Measurements from ENCODE around the gene CSF2RB. TPM values are rescaled to one million over a fixed set of nuclear protein-coding genes. Genes with fewer than 3 reads are reported as not detected.

The CSF2RB gene
- 1 to 10 TPM; 1.3 to 2.7 (median 2.5) TPM for total RNA-seq

GRCh38 chr22:36913427-36914389 lies at the start of gene CSF2RB:
TSS of gene CSF2RB (plus strand) at chr22:36913628. CDS start at chr22:36922208, 8,580 bp downstream.
- Mint-ChIP-seq H3K36me3 (ENCODE audit: insufficient read depth) (no peaks in the 10 kb centered on the region), H3K9me3 (no peaks in the 10 kb centered on the region), H3K4me1 (ENCODE audit: low read depth) (peaks cover 3% of the 10 kb centered on the region), H3K4me3 (peak within 1 kb of the TSS; percentile 66), H3K27me3 (ENCODE audit: low read depth) (peaks cover 16% of the 10 kb centered on the region)
- no peak for DNase-seq
- ATAC-seq, result no peak

GRCh38 chr22:36863979-36864378 lies 49.4 kb upstream of the CSF2RB start:
- H3K9me3 Mint-ChIP-seq, result no peaks in the 10 kb centered on the region
- H3K4me3 Mint-ChIP-seq, result no peak overlapping the region
- ATAC-seq (no peak), DNase-seq (no peak)
- H3K27me3 Mint-ChIP-seq (ENCODE audit: low read depth), result no peaks in the 10 kb centered on the region
- peaks cover 30% of the 10 kb centered on the region for H3K4me1 Mint-ChIP-seq (ENCODE audit: low read depth)
- H3K36me3 Mint-ChIP-seq (ENCODE audit: insufficient read depth), result peaks cover 10% of the 10 kb centered on the region

DNA sequence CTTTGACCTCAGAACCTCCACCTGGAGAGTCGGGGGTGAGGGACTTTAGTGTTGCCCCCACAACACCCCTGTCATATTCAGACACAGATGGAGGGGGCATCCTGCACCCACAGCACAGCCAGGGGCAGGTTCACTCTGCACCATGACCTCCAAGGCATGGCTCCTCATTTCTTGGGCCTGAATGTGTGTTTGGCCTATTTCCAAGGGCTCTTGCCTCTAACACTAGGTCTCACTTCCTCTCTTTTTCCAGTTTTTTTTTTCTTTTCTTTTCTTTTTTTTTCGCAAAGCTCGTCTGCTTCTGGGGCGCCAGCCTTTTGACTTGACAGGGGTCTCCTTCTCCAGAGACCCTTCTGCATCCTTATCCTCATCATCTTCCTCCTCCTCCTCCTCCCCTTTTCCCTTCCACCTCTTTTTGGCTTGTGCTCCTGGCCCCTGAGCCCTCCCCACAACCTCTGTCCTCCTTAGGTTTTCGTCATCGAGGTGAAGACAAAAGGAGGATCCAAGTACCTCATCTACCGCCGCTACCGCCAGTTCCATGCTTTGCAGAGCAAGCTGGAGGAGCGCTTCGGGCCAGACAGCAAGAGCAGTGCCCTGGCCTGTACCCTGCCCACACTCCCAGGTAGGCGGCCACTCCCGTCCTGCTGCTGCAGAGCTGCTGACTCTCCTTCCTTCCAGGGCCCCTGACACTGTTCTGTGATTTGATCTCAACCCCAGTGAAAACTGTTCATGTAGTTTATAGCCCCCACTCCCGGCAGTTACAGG lies 48.8 kb upstream of the CSF2RB start:
- no peak for ATAC-seq
- Mint-ChIP-seq H3K4me3 (no peak overlapping the region), H3K9me3 (no peaks in the 10 kb centered on the region), H3K4me1 (ENCODE audit: low read depth) (peaks cover 30% of the 10 kb centered on the region), H3K27me3 (ENCODE audit: low read depth) (no peaks in the 10 kb centered on the region), H3K36me3 (ENCODE audit: insufficient read depth) (peaks cover 10% of the 10 kb centered on the region)
- DNase-seq, result no peak

DNA sequence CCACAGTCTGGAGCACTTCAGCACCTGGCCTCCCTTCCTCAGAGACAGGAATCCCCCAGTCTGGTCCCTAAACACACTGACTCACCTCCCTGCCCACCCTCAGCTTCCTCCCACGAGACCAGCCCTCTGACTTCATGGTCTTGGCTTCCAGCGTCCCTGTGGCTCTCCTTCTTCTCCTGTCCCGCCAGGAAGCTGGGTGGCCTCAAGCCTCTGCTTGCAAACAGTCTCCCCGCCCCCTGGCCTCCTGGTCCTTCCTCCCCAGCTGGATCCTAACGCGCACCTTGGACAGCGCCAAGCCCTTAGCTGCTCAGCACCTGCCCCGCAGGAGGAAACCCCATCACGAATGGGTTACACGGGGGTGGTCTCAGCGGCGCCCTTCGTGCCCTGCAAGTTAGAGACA lies 48.1 kb upstream of the CSF2RB start:
- Mint-ChIP-seq H3K9me3 (no peaks in the 10 kb centered on the region), H3K36me3 (ENCODE audit: insufficient read depth) (peaks cover 10% of the 10 kb centered on the region), H3K27me3 (ENCODE audit: low read depth) (no peaks in the 10 kb centered on the region), H3K4me3 (no peak overlapping the region), H3K4me1 (ENCODE audit: low read depth) (peaks cover 24% of the 10 kb centered on the region)
- ATAC-seq (no peak), DNase-seq (no peak)

- Mint-ChIP-seq H3K27me3 (ENCODE audit: low read depth) (no peaks in the 10 kb centered on the region), H3K4me1 (ENCODE audit: low read depth) (peaks cover 6% of the 10 kb centered on the region), H3K4me3 (no peak overlapping the region), H3K9me3 (no peaks in the 10 kb centered on the region), H3K36me3 (ENCODE audit: insufficient read depth) (peaks cover 10% of the 10 kb centered on the region)
- ATAC-seq (no peak), DNase-seq (no peak)
Measured at GRCh38 chr22:36867695-36868094, 45.7 kb upstream of the CSF2RB start.

GRCh38 chr22:36868546-36869181 lies 44.8 kb upstream of the CSF2RB start:
- Mint-ChIP-seq H3K4me3 (no peak overlapping the region), H3K36me3 (ENCODE audit: insufficient read depth) (peaks cover 10% of the 10 kb centered on the region), H3K27me3 (ENCODE audit: low read depth) (no peaks in the 10 kb centered on the region), H3K9me3 (no peaks in the 10 kb centered on the region), H3K4me1 (ENCODE audit: low read depth) (peaks cover 12% of the 10 kb centered on the region)
- DNase-seq (no peak), ATAC-seq (no peak)

DNA sequence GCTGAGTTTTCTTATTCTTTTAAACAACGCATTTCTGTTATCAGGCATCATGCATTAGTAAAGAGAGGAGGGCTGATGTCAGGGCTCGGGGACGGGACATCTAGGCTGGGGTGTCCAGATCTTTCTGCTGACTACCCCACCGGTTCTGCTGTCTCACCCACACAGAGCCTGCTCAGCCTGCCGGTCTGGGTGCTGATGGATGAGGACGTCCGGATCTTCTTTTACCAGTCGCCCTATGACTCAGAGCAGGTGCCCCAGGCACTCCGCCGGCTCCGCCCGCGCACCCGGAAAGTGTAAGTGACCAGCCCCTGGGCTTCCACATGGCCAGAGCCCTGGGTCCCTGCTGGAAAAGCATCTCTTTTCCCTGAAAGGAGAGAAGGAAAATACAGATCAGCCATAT lies 43.2 kb upstream of the CSF2RB start:
- Mint-ChIP-seq H3K36me3 (ENCODE audit: insufficient read depth) (peaks cover 4% of the 10 kb centered on the region), H3K4me3 (no peak overlapping the region), H3K4me1 (ENCODE audit: low read depth) (peaks cover 19% of the 10 kb centered on the region), H3K9me3 (no peaks in the 10 kb centered on the region), H3K27me3 (ENCODE audit: low read depth) (no peaks in the 10 kb centered on the region)
- ATAC-seq (no peak), DNase-seq (no peak)

DNA sequence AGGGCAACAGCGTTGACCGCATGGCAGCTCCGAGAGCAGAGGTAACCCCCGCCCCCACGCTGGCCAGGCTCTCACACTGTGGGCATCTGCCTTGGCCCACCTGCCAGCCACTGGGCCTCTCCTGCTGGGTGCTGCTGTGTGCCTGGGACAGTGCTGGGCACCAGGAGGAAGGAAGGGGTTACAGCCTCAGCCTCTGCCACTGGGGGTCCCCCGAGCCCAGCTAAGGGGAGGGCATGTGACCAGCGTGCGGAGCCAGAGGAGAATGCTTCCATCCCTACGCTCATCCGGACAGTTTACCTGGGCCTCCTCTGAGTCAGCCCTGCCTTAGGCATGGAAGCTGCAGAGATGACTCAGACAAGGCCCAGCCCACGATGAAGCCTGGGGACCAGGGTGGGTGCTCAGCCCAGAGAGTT lies 41.8 kb upstream of the CSF2RB start:
- Mint-ChIP-seq H3K4me3 (no peak overlapping the region), H3K27me3 (ENCODE audit: low read depth) (no peaks in the 10 kb centered on the region), H3K36me3 (ENCODE audit: insufficient read depth) (peaks cover 6% of the 10 kb centered on the region), H3K4me1 (ENCODE audit: low read depth) (peaks cover 19% of the 10 kb centered on the region), H3K9me3 (no peaks in the 10 kb centered on the region)
- DNase-seq, result no peak
- no peak for ATAC-seq

DNA sequence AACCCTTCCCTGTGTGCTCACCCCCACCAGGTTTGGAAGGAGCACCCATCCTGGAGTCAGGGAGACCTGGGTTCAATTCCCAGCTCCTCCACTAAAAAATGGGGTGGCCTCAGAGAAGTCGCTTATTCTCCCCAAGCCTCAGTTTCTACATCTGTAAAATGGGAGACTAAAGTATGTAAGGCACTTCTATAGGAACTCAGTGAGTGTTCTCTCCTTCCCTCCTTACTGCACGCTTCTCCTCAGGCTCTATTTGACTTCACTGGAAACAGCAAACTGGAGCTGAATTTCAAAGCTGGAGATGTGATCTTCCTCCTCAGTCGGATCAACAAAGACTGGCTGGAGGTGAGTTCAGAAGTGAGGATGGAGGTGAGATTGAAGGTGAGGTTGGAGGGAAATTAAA lies 41.3 kb upstream of the CSF2RB start:
- H3K4me1 Mint-ChIP-seq (ENCODE audit: low read depth), result peaks cover 19% of the 10 kb centered on the region
- DNase-seq (no peak), ATAC-seq (no peak)
- H3K4me3 Mint-ChIP-seq, result no peak overlapping the region
- no peaks in the 10 kb centered on the region for H3K27me3 Mint-ChIP-seq (ENCODE audit: low read depth)
- H3K9me3 Mint-ChIP-seq, result no peaks in the 10 kb centered on the region
- peaks cover 5% of the 10 kb centered on the region for H3K36me3 Mint-ChIP-seq (ENCODE audit: insufficient read depth)

GRCh38 chr22:36872866-36873498 lies 40.4 kb upstream of the CSF2RB start:
- Mint-ChIP-seq H3K9me3 (no peaks in the 10 kb centered on the region), H3K27me3 (ENCODE audit: low read depth) (no peaks in the 10 kb centered on the region), H3K36me3 (ENCODE audit: insufficient read depth) (peaks cover 5% of the 10 kb centered on the region), H3K4me3 (no peak overlapping the region), H3K4me1 (ENCODE audit: low read depth) (peaks cover 19% of the 10 kb centered on the region)
- DNase-seq, result no peak
- ATAC-seq, result no peak

- no peaks in the 10 kb centered on the region for H3K9me3 Mint-ChIP-seq
- H3K36me3 Mint-ChIP-seq (ENCODE audit: insufficient read depth), result peaks cover 2% of the 10 kb centered on the region
- ATAC-seq, result peak; percentile 85 to 91
- no peak overlapping the region for H3K4me3 Mint-ChIP-seq
- no peaks in the 10 kb centered on the region for H3K27me3 Mint-ChIP-seq (ENCODE audit: low read depth)
- DNase-seq, result no peak
- H3K4me1 Mint-ChIP-seq (ENCODE audit: low read depth), result peaks cover 19% of the 10 kb centered on the region
Measured at GRCh38 chr22:36873614-36874308, 39.7 kb upstream of the CSF2RB start.

DNA sequence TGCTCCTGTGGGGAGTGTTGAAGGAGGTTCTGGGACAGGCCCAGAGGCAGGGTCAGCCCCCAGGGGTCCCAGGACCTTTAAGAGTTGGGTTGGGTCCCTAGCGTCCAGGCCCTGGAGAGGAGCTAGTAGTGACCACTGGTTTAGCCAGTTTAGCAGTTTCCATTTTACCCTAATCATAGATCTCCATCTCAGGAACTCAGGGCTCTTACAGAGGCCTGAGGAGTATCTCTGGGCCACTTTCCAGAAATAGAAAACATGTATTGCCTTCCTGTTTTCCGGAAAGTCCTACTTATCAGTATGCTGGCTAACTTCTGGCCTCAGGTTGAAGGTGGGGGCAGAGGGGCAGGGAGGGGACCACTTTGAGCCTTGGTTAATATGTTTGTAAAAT lies 39.1 kb upstream of the CSF2RB start:
- Mint-ChIP-seq H3K27me3 (ENCODE audit: low read depth) (no peaks in the 10 kb centered on the region), H3K4me1 (ENCODE audit: low read depth) (peaks cover 19% of the 10 kb centered on the region), H3K9me3 (no peaks in the 10 kb centered on the region), H3K36me3 (ENCODE audit: insufficient read depth) (peaks cover 2% of the 10 kb centered on the region), H3K4me3 (no peak overlapping the region)
- ATAC-seq (no peak), DNase-seq (no peak)

DNA sequence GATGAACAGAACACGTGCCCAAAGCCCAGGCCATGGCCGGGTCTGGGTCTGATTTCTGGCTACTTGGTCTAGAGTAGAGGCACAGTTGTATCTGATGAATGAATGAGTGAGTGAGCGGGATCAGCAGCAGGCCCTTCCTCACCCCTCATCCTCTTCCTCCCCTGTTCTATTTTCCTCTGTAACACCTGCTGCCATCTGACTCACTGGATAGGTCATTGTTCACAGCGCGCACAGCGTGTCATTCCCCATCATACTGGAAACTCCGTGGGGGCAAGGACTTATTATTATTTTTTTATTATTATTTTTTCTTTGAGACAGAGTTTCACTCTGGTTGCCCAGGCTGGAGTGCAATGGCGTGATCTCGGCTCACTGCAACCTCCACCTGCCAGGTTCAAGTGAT lies 38.7 kb upstream of the CSF2RB start:
- Mint-ChIP-seq H3K27me3 (ENCODE audit: low read depth) (no peaks in the 10 kb centered on the region), H3K4me1 (ENCODE audit: low read depth) (peaks cover 19% of the 10 kb centered on the region), H3K9me3 (no peaks in the 10 kb centered on the region), H3K36me3 (ENCODE audit: insufficient read depth) (peaks cover 2% of the 10 kb centered on the region), H3K4me3 (no peak overlapping the region)
- ATAC-seq, result no peak
- DNase-seq, result no peak
